HepG2 (cell line): Measurements from ENCODE around the gene TMEM190.

ENCODE experiments used
- ARID5B ChIP-seq: IDR thresholded peaks from 2 replicates; pipeline ENCODE4 v1.4.0; 2020; ENCODE audit warnings: mild to moderate bottlenecking, missing genetic modification reagents
- CTCF ChIP-seq: sonication (generic); formaldehyde crosslinking; IDR thresholded peaks from 2 replicates; pipeline ENCODE4 v1.5.0; 2020; ENCODE audit warnings: mild to moderate bottlenecking, missing genetic modification reagents, moderate library complexity
- ELF1 ChIP-seq: sonication (generic); formaldehyde crosslinking; IDR thresholded peaks from 2 replicates; pipeline ENCODE4 v1.4.0; 2020; ENCODE audit warnings: missing genetic modification reagents
- EZH2 ChIP-seq: conservative IDR thresholded peaks from 2 replicates; pipeline ENCODE4 v1.6.1; 2012; ENCODE audit warnings: mild to moderate bottlenecking, low read depth, low read length, moderate library complexity
- MAX ChIP-seq: IDR thresholded peaks from 2 replicates; pipeline ENCODE4 v1.6.1; 2012; ENCODE audit warnings: inconsistent platforms
- MEF2D ChIP-seq: sonication (generic); formaldehyde crosslinking; IDR thresholded peaks from 2 replicates; pipeline ENCODE4 v1.5.1; 2020; ENCODE audit warnings: mild to moderate bottlenecking, missing genetic modification reagents
- NFYC ChIP-seq: IDR thresholded peaks from 2 replicates; pipeline ENCODE4 v1.6.1; 2016; ENCODE audit warnings: missing genetic modification reagents, missing compliant biosample characterization
- TBL1XR1 ChIP-seq: fragments of 150-350 bp; IDR thresholded peaks from 2 replicates; pipeline ENCODE4 v1.6.1; 2014; ENCODE audit warnings: borderline replicate concordance, low read length; ENCODE audit not compliant: partially characterized antibody

- TF ChIP-seq TBL1XR1, result no peak
- TF ChIP-seq MEF2D, result no peak
- TF ChIP-seq ELF1 (CRISPR knock-in tag), result no peak
- TF ChIP-seq ARID5B, result no peak
- no peak for TF ChIP-seq CTCF (CRISPR knock-in tag)
- TF ChIP-seq EZH2, result no peak
- no peak for TF ChIP-seq MAX
- TF ChIP-seq NFYC (CRISPR knock-in tag), result no peak
These were observed 3.2 kb upstream of the TMEM190 start for GRCh38 chr19:55373306-55373992.
